HFFc6 (cell line): ENCODE data around the gene OSBPL10. TPM values are rescaled to one million over a fixed set of nuclear protein-coding genes. Genes with fewer than 3 reads are reported as not detected.

Experiments used
- DNase-seq: peaks from one replicate; pipeline ENCODE4 v3.0.0-alpha.2; 2018
- H3K27ac Mint-ChIP-seq: 2 replicates; pipeline ENCODE4 v1.8.0; 2020; ENCODE audit warnings: mild to moderate bottlenecking, mixed read lengths
- H3K27me3 Mint-ChIP-seq: 2 replicates; pipeline ENCODE4 v1.8.0; 2021; ENCODE audit warnings: mild to moderate bottlenecking, moderate library complexity, mixed read lengths; ENCODE audit not compliant: insufficient read depth
- H3K36me3 Mint-ChIP-seq: 2 replicates; pipeline ENCODE4 v1.8.0; 2021; ENCODE audit warnings: low read depth, mixed read lengths
- H3K4me1 Mint-ChIP-seq: 2 replicates; pipeline ENCODE4 v1.8.0; 2020; ENCODE audit warnings: low read depth, mixed read lengths
- H3K4me3 Mint-ChIP-seq: 2 replicates; pipeline ENCODE4 v1.8.0; 2020; ENCODE audit warnings: mild to moderate bottlenecking, moderate library complexity, mixed read lengths
- H3K9me3 Mint-ChIP-seq: 2 replicates; pipeline ENCODE4 v1.8.0; 2020; ENCODE audit warnings: mild to moderate bottlenecking, mixed read lengths
- CTCF ChIP-seq: fragments of 200-600 bp; sonication (generic); IDR thresholded peaks from 2 replicates; pipeline ENCODE4 v1.5.0; 2021; ENCODE audit warnings: antibody characterized with exemption, mild to moderate bottlenecking
- total RNA-seq, 6 experiments: library from RNA; stranded (reverse); fragmentation: NEBNext Ultra II Directional; extraction: Animal tissue kit (Norgen Biotek cat#: 25700); gene quantifications; 2 replicates in 1 of 6; 3 replicates in 5 of 6; pipeline ENCODE4 v1.2.3, GENCODE V29; 2021

OSBPL10 gene
- total RNA-seq, 6 experiments from 2014 or later = 7.3 to 8.9 (median 8.6) TPM

- no peaks in the 10 kb centered on the region for H3K9me3 Mint-ChIP-seq
- no peak overlapping the region for H3K4me3 Mint-ChIP-seq
- no peak overlapping the region for H3K27ac Mint-ChIP-seq
- H3K27me3 Mint-ChIP-seq = no peaks in the 10 kb centered on the region
- H3K4me1 Mint-ChIP-seq = peaks cover 8% of the 10 kb centered on the region
- DNase-seq = no peak
- TF ChIP-seq CTCF = no peak
- H3K36me3 Mint-ChIP-seq = 0 out of 2 replicates have a peak, but pooled peaks cover 4% of the 10 kb centered on the region
These were observed 101.0 kb downstream of the OSBPL10 start for GRCh38 chr3:31880020-31880419.

- Mint-ChIP-seq H3K4me1 (peaks cover 8% of the 10 kb centered on the region), H3K27me3 (no peaks in the 10 kb centered on the region)
These were observed 101.7 kb downstream of the OSBPL10 start for GRCh38 chr3:31879365-31879764.

GRCh38 chr3:31878231-31878838, 102.7 kb downstream of the OSBPL10 start:
- no peak for DNase-seq
- Mint-ChIP-seq H3K27ac (no peak overlapping the region), H3K36me3 (0 out of 2 replicates have a peak, but pooled peaks cover 4% of the 10 kb centered on the region), H3K27me3 (no peaks in the 10 kb centered on the region), H3K4me3 (no peak overlapping the region), H3K9me3 (no peaks in the 10 kb centered on the region), H3K4me1 (peaks cover 8% of the 10 kb centered on the region)
- TF ChIP-seq CTCF = no peak

More at GRCh38 chr3:31879365-31879764, 101.7 kb downstream of the OSBPL10 start:
- H3K4me3 Mint-ChIP-seq = no peak overlapping the region
- TF ChIP-seq CTCF = no peak
- no peak for DNase-seq
- H3K27ac Mint-ChIP-seq = no peak overlapping the region
- H3K36me3 Mint-ChIP-seq = 0 out of 2 replicates have a peak, but pooled peaks cover 4% of the 10 kb centered on the region
- no peaks in the 10 kb centered on the region for H3K9me3 Mint-ChIP-seq

- 0 out of 2 replicates have a peak, but pooled peaks cover 4% of the 10 kb centered on the region for H3K36me3 Mint-ChIP-seq
- DNase-seq = peak; percentile 16
- no peak for TF ChIP-seq CTCF
- no peaks in the 10 kb centered on the region for H3K27me3 Mint-ChIP-seq
- no peak overlapping the region for H3K27ac Mint-ChIP-seq
- no peak overlapping the region; the same call in 1 of the 2 replicates for H3K4me3 Mint-ChIP-seq
- H3K9me3 Mint-ChIP-seq = no peaks in the 10 kb centered on the region
- peaks cover 8% of the 10 kb centered on the region for H3K4me1 Mint-ChIP-seq
These were observed 104.7 kb downstream of the OSBPL10 start for GRCh38 chr3:31876331-31876730.

GRCh38 chr3:31875437-31875836, 105.6 kb downstream of the OSBPL10 start:
- no peak overlapping the region for H3K4me3 Mint-ChIP-seq
- no peak for DNase-seq
- H3K9me3 Mint-ChIP-seq = no peaks in the 10 kb centered on the region
- no peaks in the 10 kb centered on the region for H3K27me3 Mint-ChIP-seq
- no peak for TF ChIP-seq CTCF
- H3K4me1 Mint-ChIP-seq = peaks cover 8% of the 10 kb centered on the region
- H3K36me3 Mint-ChIP-seq = peaks cover 6% of the 10 kb centered on the region; the same call in 1 of the 2 replicates
- no peak overlapping the region for H3K27ac Mint-ChIP-seq
